ENCODE data around the gene COX7B2.

COX7B2 gene, protein sequence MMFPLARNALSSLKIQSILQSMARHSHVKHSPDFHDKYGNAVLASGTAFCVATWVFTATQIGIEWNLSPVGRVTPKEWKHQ

GRCh38 chr4:46909078-46909477 is at the start of gene COX7B2:
Gene COX7B2 (minus strand): TSS chr4:46909245. CDS start chr4:46735192, 174,053 bp downstream.
- no peak for DNase-seq

DNA sequence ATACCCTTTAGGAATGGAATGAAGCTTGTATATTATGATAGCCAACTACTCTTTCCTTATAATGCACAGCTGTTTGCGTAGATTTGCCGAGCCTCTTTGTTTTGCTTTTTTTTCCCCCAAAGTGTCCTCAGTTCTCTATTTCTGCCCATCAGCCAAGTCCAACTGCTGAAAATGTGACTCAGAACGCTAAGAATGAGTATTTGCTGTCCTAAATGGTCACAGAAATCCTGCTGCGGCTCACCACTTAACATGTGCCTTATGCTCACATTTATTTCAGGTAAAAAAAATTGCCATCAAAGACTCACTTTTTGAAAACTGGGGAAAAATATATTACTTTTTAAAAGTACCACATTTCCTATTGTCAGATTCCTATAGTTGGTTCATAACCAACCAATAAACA is 47.4 kb upstream of the COX7B2 start:
- DNase-seq = no peak

- DNase-seq = no peak
These were observed 46.6 kb upstream of the COX7B2 start for GRCh38 chr4:46955601-46956000.

DNA sequence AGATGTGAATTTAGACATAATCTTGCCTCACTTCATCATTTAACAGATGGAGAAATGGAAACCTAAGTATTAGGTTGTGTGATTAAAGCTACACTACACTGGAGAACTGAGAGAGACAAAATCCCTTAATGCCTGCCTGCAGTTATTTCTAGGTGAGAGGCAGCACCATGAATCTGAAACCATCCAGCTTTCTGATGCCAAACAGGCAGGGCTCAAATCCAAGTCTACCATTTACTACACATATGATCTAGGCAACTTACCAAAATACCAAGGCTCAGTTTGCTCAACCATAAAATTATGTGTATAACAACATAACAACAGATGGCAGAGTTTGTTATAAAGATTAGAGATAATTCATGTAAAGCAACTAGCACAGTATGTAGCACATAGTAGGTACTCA is 45.6 kb upstream of the COX7B2 start:
- DNase-seq = no peak

DNA sequence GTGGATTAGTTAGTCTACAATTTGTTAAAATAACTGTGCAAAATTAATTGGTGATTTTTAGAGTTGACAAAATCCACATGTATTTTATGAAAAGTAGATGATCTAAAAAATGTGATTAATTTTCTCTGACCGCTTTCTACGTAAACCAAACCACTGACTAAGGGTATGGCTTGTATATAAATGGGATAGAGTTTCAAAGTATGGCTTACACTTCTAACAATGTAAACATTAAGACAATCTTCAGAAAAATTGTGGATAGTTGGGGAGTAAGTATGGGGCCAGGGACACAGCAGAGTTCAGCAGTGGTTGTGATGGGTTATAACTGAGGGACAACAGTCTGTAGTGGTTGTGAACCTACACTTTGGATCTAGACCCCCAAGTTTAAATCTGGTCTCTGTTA is 44.5 kb upstream of the COX7B2 start:
- DNase-seq = no peak

DNA sequence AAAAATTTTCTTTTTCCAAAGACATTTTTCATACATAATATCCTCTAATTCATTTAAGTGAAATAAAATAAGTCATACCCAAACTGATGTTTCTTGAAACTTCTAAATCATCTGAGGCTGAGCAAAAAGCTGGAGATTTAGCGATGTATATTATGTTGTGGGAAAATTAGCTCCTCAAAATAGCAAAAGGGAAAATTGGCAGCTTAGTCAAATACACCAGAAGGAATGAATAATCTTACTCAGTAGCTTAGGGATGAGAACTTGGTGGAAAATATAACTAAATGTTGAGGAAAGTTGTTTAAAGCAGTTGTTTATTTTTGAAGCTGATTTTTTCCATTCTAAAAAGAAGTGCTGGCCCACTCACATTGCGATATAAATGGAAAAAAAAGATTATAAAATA is 43.4 kb upstream of the COX7B2 start:
- no peak for DNase-seq

DNA sequence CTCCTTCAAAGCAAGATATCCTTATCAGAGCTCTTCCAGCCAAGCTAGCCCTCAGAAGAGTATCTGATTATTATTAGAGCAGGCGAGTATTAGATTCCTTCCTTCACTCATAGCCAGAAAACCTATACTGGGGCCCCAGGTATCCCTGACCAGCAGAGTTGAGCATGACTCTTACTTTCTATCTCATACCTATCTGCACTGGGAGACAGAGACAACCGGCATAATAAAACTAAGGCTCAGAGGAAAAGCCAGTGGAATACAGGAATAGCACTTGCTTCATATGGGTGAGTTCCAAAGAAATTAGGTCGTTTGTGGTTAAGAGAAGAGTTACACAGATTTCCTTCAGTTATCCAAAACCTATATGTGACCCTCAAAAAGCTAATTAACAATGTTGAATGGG is 41.8 kb upstream of the COX7B2 start:
- no peak for DNase-seq

GRCh38 chr4:46949822-46950221 is 40.8 kb upstream of the COX7B2 start:
- no peak for DNase-seq

DNA sequence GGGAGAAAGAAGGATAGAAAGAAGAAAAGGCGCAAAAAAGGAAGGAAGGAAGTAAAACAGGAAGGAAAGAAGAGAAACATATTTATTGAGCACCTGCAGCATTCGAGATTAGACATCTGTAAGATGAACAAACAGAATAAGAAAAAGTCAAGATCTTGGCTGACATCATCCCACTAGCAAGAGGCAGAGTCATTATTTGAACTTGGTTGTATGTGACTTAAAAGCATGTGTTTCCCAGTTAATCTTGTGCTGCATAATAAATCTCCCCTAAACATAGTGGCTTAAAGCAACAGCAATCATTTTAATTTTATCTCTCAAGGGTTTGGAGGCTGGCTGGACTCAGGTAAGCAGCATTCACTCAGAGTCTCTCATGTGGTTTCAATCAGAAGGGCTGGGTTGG is 38.5 kb upstream of the COX7B2 start:
- DNase-seq = no peak

- no peak for DNase-seq
These were observed 38.0 kb upstream of the COX7B2 start for GRCh38 chr4:46946919-46947536.

DNA sequence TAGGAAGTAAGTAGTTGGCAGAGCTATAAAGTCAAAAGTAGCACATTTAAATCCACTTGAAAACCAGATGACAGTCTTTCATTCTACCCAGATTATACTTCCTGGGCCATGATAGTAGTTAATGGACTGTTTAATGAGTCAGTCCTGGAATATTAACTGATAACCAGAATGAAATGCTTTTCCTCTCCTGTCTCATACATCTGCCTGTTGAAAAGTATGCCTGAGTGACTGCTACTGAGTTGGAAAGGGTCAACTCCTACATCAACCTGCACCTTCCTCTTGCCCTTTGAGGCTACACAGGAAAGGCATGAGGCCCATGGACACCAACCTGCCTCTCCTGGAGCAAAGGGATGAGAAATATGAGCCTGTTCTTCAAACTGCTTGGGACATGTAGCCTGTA is 36.0 kb upstream of the COX7B2 start:
- no peak for DNase-seq

DNA sequence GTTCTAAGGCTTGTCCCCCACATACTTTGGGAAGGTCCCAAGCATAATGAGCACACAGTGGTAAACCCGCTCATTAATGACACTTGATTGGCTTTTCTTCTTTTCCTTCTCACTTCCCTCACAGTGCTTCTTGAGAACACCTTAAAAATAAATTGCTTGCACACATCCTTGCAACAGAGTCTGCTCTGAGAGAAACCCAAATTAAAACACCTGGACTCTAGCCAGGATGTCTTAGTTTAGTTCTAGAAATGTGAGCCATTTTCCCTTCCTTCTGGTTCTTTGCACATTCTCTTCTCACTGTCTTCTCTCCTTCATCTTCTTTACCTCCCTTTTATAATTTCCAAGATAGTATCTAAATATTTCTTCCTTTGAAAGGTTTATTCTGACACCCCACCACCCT is 35.3 kb upstream of the COX7B2 start:
- DNase-seq = no peak

GRCh38 chr4:46937493-46937892 is 28.4 kb upstream of the COX7B2 start:
- no peak for DNase-seq

GRCh38 chr4:46934726-46935125 is 25.7 kb upstream of the COX7B2 start:
- DNase-seq = no peak

- no peak for DNase-seq
These were observed 24.6 kb upstream of the COX7B2 start for GRCh38 chr4:46933686-46934085.

DNA sequence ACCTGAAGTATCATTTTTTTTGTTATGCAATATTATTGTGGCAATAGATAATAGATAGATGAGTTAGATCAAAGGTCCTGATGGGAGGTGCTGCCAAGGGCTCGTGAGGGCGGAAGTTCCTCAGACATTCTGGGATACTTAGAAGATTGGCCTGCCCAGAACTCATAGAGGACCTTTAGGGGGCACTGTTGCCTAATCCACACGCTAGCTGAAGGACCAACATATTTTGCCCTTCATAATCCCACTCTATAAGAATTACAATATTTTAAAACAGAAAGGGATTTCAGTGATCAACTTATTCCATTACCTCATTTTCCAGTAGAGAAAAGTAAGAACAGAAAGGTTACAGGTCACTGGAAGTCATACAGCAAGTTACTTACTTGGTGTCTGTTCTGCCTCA is 22.9 kb upstream of the COX7B2 start:
- peak; percentile 14 for DNase-seq

- no peak for DNase-seq
These were observed 21.8 kb upstream of the COX7B2 start for GRCh38 chr4:46930891-46931290.

GRCh38 chr4:46927201-46927600 is 18.2 kb upstream of the COX7B2 start:
- no peak for DNase-seq

DNA sequence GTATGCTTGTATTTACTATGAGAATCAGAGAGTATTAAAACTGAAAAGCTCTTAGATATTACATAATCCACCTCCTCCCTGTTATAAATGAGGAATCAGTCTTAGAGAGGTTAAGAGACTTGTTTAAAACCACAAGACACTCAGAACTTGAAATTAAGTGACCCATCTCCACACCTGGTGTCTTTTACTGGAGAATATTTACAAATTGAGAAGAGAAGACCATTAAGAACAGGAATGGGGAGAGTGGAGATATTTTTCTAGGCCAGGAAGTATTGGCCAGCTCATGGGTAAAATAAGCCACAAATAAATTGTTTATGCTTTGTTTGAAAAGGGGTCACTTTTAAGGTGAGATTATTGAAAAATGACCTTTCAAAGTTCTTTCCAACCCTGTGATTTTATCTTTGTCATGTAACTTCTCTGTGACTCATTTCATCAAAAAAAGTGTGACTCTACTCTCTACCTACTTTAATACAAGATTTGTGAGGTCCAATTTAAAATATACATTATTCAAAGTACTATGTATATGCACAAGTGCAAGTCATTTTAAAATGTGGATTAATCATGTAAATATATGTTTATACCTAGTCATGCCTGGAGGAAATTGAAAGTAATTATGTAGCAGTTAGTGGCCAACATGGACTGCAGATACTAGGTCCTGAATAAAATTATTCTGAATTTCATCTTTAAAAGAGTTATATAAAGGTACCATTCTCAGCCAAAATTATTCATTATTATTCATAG is 15.9 kb upstream of the COX7B2 start:
- DNase-seq = no peak

DNA sequence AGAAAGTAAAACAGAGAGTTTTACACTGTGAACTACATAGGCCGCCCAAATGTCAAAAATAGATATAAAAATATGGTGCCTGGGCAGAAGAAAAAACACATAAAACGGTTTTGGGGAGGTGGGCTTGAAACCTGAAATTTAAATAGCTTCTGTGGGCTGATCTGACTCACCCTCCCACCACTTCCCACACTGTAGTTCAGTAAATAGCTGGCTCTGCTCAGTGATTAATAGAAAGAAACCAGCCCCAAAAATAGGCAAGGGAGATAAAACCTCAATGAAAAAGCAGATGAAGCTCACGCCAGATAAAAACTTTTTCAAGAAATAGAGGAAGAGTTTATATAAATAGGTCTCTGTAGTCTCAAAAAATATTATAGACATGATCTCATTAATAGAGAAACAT is 13.2 kb upstream of the COX7B2 start:
- no peak for DNase-seq

GRCh38 chr4:46908148-46908547 is 897 bp downstream of the COX7B2 start:
- DNase-seq = no peak

- no peak for DNase-seq
These were observed 9.0 kb downstream of the COX7B2 start for GRCh38 chr4:46900082-46900481.

GRCh38 chr4:46894826-46895225 is 14.2 kb downstream of the COX7B2 start:
- no peak for DNase-seq

- no peak for DNase-seq
These were observed 19.0 kb downstream of the COX7B2 start for GRCh38 chr4:46890056-46890455.

GRCh38 chr4:46889410-46889809 is 19.6 kb downstream of the COX7B2 start:
- DNase-seq = no peak

Measured in CD4-positive, alpha-beta T cell treated with Interleukin-4 for 4 hours (primary cell).